Endothelial cell of umbilical vein (primary cell): Measurements from ENCODE around the gene PKDREJ. TPM values are rescaled to one million over a fixed set of nuclear protein-coding genes. Genes with fewer than 3 reads are reported as not detected.

Source experiments
- BruUV-seq: library from RNA; stranded (reverse); fragments of 400-500 nt; replicated peaks from 2 replicates; lab custom pipeline; 2021; lab: Mats Ljungman, UMichigan
- CTCF ChIA-PET: fragments of 300-600, 350-600 bp; sonication (Branson Sonifier 250); formaldehyde crosslinking; loops from one replicate; lab custom pipeline; 2021; ENCODE audit warnings: antibody characterized with exemption, inconsistent platforms; lab: Charles Lee
- POLR2A ChIA-PET: fragments of 300-600, 350-600 bp; sonication (Branson Sonifier 250); formaldehyde crosslinking; loops from one replicate; lab custom pipeline; 2021; ENCODE audit warnings: antibody characterized with exemption, inconsistent platforms; lab: Charles Lee
- DNase-seq: peaks from one replicate; pipeline ENCODE4 v3.0.0-alpha.2; 2011; ENCODE audit warnings: low read depth, low spot score
- FAIRE-seq: peaks from 2 replicates; lab custom pipeline; 2011; peaks lifted over from hg19 to GRCh38; lab: Jason Lieb, UNC
- H2AFZ ChIP-seq: 2 replicates; pipeline ENCODE4 v1.6.0; 2012; ENCODE audit warnings: low read depth, low read length, control low read depth, inconsistent platforms
- H3K27ac ChIP-seq: 2 replicates; pipeline ENCODE4 v1.5.1; 2011; ENCODE audit warnings: low read depth, mild to moderate bottlenecking, control low read depth, low read length, moderate library complexity; ENCODE audit not compliant: insufficient read depth
- H3K27me3 ChIP-seq, 2 experiments: 2 replicates each; pipeline versions ENCODE4 v1.6.0 to v1.6.1; 2011; ENCODE audit warnings: low read length in 2 of 2, mixed read lengths in 1 of 2; ENCODE audit not compliant: control insufficient read depth in 2 of 2, insufficient read depth in 2 of 2
- H3K36me3 ChIP-seq, 2 experiments: 2 replicates in 1 of 2; 3 replicates in 1 of 2; pipeline ENCODE4 v1.5.1; 2011; ENCODE audit warnings: low read length in 2 of 2, mild to moderate bottlenecking in 1 of 2, moderate library complexity in 1 of 2; ENCODE audit not compliant: control insufficient read depth in 2 of 2, insufficient read depth in 2 of 2; ENCODE audit errors: extremely low read depth in 1 of 2
- H3K4me1 ChIP-seq: 3 replicates; pipeline ENCODE4 v1.5.1; 2011; ENCODE audit warnings: mild to moderate bottlenecking, low read length; ENCODE audit not compliant: control insufficient read depth, insufficient read depth; ENCODE audit errors: extremely low read depth
- H3K4me2 ChIP-seq: 2 replicates; pipeline ENCODE4 v1.6.1; 2011; ENCODE audit warnings: low read length, control low read depth, mixed read lengths; ENCODE audit not compliant: insufficient read depth
- H3K4me3 ChIP-seq, 3 experiments: fragments of 200-600 bp in 1 of 3; sonication (generic), shearing (Covaris generic) in 1 of 3; replicated peaks in 1 of 3; 2 replicates each; pipeline ENCODE4 v1.5.1; 2011 to 2016; ENCODE audit warnings: control low read depth in 3 of 3, low read length in 3 of 3, mild to moderate bottlenecking in 2 of 3, inconsistent platforms in 1 of 3, low read depth in 1 of 3, moderate library complexity in 1 of 3; ENCODE audit not compliant: insufficient read depth in 1 of 3
- H3K79me2 ChIP-seq: 2 replicates; pipeline ENCODE4 v1.6.0; 2012; ENCODE audit warnings: low read length, inconsistent platforms; ENCODE audit not compliant: control insufficient read depth, insufficient read depth
- H3K9ac ChIP-seq: replicated peaks from 2 replicates; pipeline ENCODE3; 2011; ENCODE audit warnings: low read length, control low read depth; ENCODE audit not compliant: insufficient read depth; ENCODE audit errors: extremely low read depth
- H3K9me1 ChIP-seq: replicated peaks from 3 replicates; pipeline ENCODE4 v1.6.0; 2011; ENCODE audit warnings: mild to moderate bottlenecking, low read length; ENCODE audit not compliant: control insufficient read depth, insufficient read depth; ENCODE audit errors: extremely low read depth
- H3K9me3 ChIP-seq: replicated peaks from 2 replicates; pipeline ENCODE4 v1.5.1; 2012; ENCODE audit warnings: low read length, inconsistent platforms; ENCODE audit not compliant: control insufficient read depth, insufficient read depth
- H4K20me1 ChIP-seq: replicated peaks from 2 replicates; pipeline ENCODE3; 2011; ENCODE audit warnings: mild to moderate bottlenecking, low read length; ENCODE audit not compliant: control insufficient read depth, insufficient read depth; ENCODE audit errors: extremely low read depth
- CTCF ChIP-seq, 2 donors: IDR thresholded peaks; 1 replicate in 1 of 2; 2 replicates in 1 of 2; pipeline ENCODE4 v1.5.1; 2011; ENCODE audit warnings: low read length in 2 of 2, mild to moderate bottlenecking in 2 of 2, moderate library complexity in 2 of 2, control low read depth in 1 of 2, inconsistent platforms in 1 of 2, low read depth in 1 of 2; ENCODE audit not compliant: insufficient read depth in 1 of 2; ENCODE audit errors: extremely low read depth in 1 of 2
- EZH2 ChIP-seq: IDR thresholded peaks from 2 replicates; pipeline ENCODE4 v1.6.1; 2012; ENCODE audit warnings: borderline replicate concordance, low read depth, mild to moderate bottlenecking, moderate library complexity, low read length, inconsistent platforms; ENCODE audit not compliant: severe bottlenecking
- FOS ChIP-seq: IDR thresholded peaks from 2 replicates; pipeline ENCODE4 v1.6.1; 2011; ENCODE audit warnings: mild to moderate bottlenecking, low read length, moderate library complexity, borderline replicate concordance; ENCODE audit not compliant: insufficient read depth
- JUN ChIP-seq: IDR thresholded peaks from 2 replicates; pipeline ENCODE4 v1.6.1; 2011; ENCODE audit warnings: borderline replicate concordance, low read depth; ENCODE audit not compliant: insufficient read length, insufficient read depth
- MYC ChIP-seq: IDR thresholded peaks from one replicate; pipeline ENCODE4 v1.6.1; 2011; ENCODE audit warnings: mild to moderate bottlenecking, low read depth, low read length
- POLR2A ChIP-seq: IDR thresholded peaks from 2 replicates; pipeline ENCODE4 v1.6.1; 2012; ENCODE audit warnings: low read depth, mild to moderate bottlenecking, control low read depth, low read length
- POLR2AphosphoS5 ChIP-seq: IDR thresholded peaks from 2 replicates; pipeline ENCODE4 v1.6.1; 2012; ENCODE audit warnings: low read depth, mild to moderate bottlenecking, control low read depth, low read length, moderate library complexity; ENCODE audit not compliant: insufficient read depth
- dilution Hi-C: fragments of 300-500 bp; cut with MboI; formaldehyde crosslinking; loops from one replicate; pipeline ENCODE4 v1.15.0; 2019; ENCODE audit warnings: low sequenced_read_pairs; ENCODE audit not compliant: extremely low pct_ligation_motif_present
- intact Hi-C: fragments of 100-400 bp; cut with micrococcal nuclease; formaldehyde crosslinking; loops from one replicate; pipeline ENCODE4 v1.10.0; 2022
- polyA plus RNA-seq, 4 experiments: library from polyadenylated mRNA; depleted of rRNA in 3 of 4; stranded (reverse) in 3 of 4; unstranded in 1 of 4; fragments of >200 nt; gene quantifications; 2 replicates each; pipeline versions ENCODE4 v1.2.1 to v1.2.3, GENCODE V29; 2011 to 2012; ENCODE audit warnings: missing spikeins in 1 of 4
- total RNA-seq: library from RNA; stranded (reverse); gene quantifications from 2 replicates; pipeline ENCODE4 v1.2.3, GENCODE V29; 2021
- TF ChIP-seq, protein P1 (sequence below): IDR thresholded peaks from 2 replicates; pipeline ENCODE4 v1.6.1; 2011; ENCODE audit not compliant: insufficient read depth, insufficient read length

Gene PKDREJ
- total and polyA plus RNA-seq, 2 donors (not counting 3 experiments of a cell fraction or from before 2014, with no cell fraction given): not detected

DNA sequence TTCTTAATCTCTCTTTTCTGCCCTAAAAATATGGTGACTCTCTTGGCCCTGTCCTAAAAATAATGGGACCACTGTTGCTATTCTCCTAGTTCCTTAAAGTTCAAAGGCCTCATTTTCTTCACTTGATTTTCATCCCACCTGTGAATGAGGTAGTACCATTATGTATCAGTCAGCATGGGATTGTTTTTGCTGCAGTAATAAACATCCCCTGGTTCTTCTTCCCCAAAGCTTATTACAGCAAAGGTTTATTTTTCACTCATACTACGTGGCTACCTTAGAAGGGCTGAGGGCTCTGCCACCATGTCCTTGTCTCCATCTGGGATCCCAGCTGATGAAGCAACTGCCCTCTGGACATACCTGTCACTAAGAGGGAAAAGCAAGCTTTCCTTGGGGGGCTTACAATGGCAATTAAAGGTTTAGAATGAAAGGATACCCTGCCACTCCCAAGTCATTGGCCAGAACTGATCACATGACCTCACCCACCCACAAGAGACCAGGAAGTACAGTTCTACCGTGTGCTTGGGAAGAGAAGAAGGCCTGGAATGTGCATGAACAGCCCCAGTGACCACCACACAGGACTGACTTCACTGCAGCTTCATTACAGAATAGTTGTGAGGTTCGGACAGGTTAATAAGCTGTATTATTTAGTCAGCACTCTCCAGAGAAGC is 12.4 kb upstream of the PKDREJ start:
- no peak for FAIRE-seq
- Histone ChIP-seq H3K4me2 (no peak overlapping the region), H4K20me1 (no peaks in the 10 kb centered on the region), H3K4me3 (no peak overlapping the region), H3K27me3 (no peaks in the 10 kb centered on the region), H3K79me2 (no peaks in the 10 kb centered on the region), H3K9me1 (no peaks in the 10 kb centered on the region), H3K4me1 (no peaks in the 10 kb centered on the region), H3K36me3 (peaks cover 14 to 44% of the 10 kb centered on the region in 2 experiments), H3K27ac (no peak overlapping the region), H2AFZ (no peak overlapping the region), H3K9me3 (no peaks in the 10 kb centered on the region), H3K9ac (no peak overlapping the region)
- CTCF ChIA-PET: interaction anchor here (1.3 kb wide), 1 partner anchor 25 kb away, joined by 3 read pairs; the partner anchor contains the start of gene CDPF1
- dilution Hi-C loops: no loop called here
- POLR2A ChIA-PET: no interaction called here
- TF ChIP-seq FOS (no peak), POLR2AphosphoS5 (no peak), CTCF (IDR thresholded peaks at IDR 0.05; ENCODE audit: extremely low read depth in 1 of 2, insufficient read depth in 1 of 2, low read depth in 1 of 2, low read length in 2 of 2) (no peak), EZH2 (no peak), POLR2A (no peak), MYC (no peak), JUN (no peak)
- TF ChIP-seq, protein P1, sequence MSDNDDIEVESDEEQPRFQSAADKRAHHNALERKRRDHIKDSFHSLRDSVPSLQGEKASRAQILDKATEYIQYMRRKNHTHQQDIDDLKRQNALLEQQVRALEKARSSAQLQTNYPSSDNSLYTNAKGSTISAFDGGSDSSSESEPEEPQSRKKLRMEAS: no peak
- intact Hi-C loops: no loop called here
- DNase-seq: no peak
- no TSS peak for BruUV-seq
